Transverse colon (tissue), 4 donors: Measurements from ENCODE around the gene ABT1. TPM values are rescaled to one million over a fixed set of nuclear protein-coding genes. Genes with fewer than 3 reads are reported as not detected.

Experiments
- DNase-seq: peaks from one replicate; pipeline ENCODE4 v3.0.0-alpha.2; 2019
- H3K27ac ChIP-seq, 4 donors: fragments of 200-600 bp; sonication (generic); 2 replicates each; pipeline ENCODE4 v1.5.1; 2016 to 2018; ENCODE audit warnings: inconsistent platforms in 4 of 4
- H3K27me3 ChIP-seq: fragments of 200-600 bp; sonication (generic); 2 replicates; pipeline ENCODE4 v1.5.1; 2017; ENCODE audit warnings: inconsistent platforms
- H3K36me3 ChIP-seq, 4 donors: fragments of 200-600 bp; sonication (generic); 2 replicates each; pipeline ENCODE4 v1.5.1; 2017 to 2019; ENCODE audit warnings: inconsistent platforms in 4 of 4
- H3K4me1 ChIP-seq, 4 donors: fragments of 200-600 bp; sonication (generic); 2 replicates each; pipeline ENCODE4 v1.5.1; 2017 to 2020; ENCODE audit warnings: inconsistent platforms in 4 of 4
- H3K4me3 ChIP-seq, 4 donors: fragments of 200-600 bp; sonication (generic); 1 replicate in 1 of 4; 2 replicates in 3 of 4; pipeline versions ENCODE4 v1.5.1 to v1.6.1; 2017 to 2019; ENCODE audit warnings: inconsistent platforms in 4 of 4
- H3K9me3 ChIP-seq, 2 donors: fragments of 200-600 bp; sonication (generic); 2 replicates each; pipeline ENCODE4 v1.5.1; 2017 to 2019; ENCODE audit warnings: inconsistent platforms in 2 of 2
- CTCF ChIP-seq, 5 experiments: fragments of 200-600 bp in 3 of 5; fragments of 450-650 bp in 2 of 5; sonication (generic) in 3 of 5; IDR thresholded peaks; 1 replicate in 2 of 5; 2 replicates in 3 of 5; pipeline ENCODE4 v1.5.1; 2016 to 2017; ENCODE audit warnings: antibody characterized with exemption in 5 of 5, inconsistent platforms in 3 of 5, mild to moderate bottlenecking in 2 of 5, moderate library complexity in 1 of 5
- EP300 ChIP-seq: sonication (generic); formaldehyde crosslinking; IDR thresholded peaks from one replicate; pipeline ENCODE4 v1.6.1; 2017; ENCODE audit warnings: antibody characterized with exemption, low read depth
- POLR2A ChIP-seq: fragments of 450-650 bp; IDR thresholded peaks from one replicate; pipeline ENCODE4 v1.6.1; 2016; ENCODE audit warnings: antibody characterized with exemption, mild to moderate bottlenecking, moderate library complexity
- POLR2AphosphoS5 ChIP-seq, 3 donors: sonication (generic); formaldehyde crosslinking; IDR thresholded peaks; one replicate each; pipeline ENCODE4 v1.6.1; 2016; ENCODE audit warnings: antibody characterized with exemption in 3 of 3
- WGBS, 2 donors: methylation state at CpG; one replicate each; pipeline ENCODE4 v1.1.5; 2018; ENCODE audit warnings: low coverage in 1 of 2; 5-methylcytosine and 5-hydroxymethylcytosine counted together
- in situ Hi-C, 4 donors: fragments of 200-750 bp; cut with MboI; loops; one replicate each; pipeline versions ENCODE4 v1.15.0 to v1.15.1; 2017; ENCODE audit warnings: low sequenced_read_pairs in 3 of 4, low pct_ligation_motif_present in 1 of 4, low pct_unique_long_range_greater_than_20kb in 1 of 4
- intact Hi-C: fragments of 100-400 bp; cut with DNase I; formaldehyde crosslinking; loops from one replicate; pipeline ENCODE4 v1.15.1; 2023; ENCODE audit warnings: low total_unique reads
- total RNA-seq, 4 donors: library from RNA; depleted of rRNA; stranded (reverse); fragments of >200 nt; gene quantifications; one replicate each; pipeline ENCODE4 v1.1.0, GENCODE V29; 2016

The ABT1 gene
- total RNA-seq, 4 donors from 2014 or later: 5.6 to 16.5 (median 12.4) TPM

GRCh38 chr6:26552640-26553188 lies 44.0 kb upstream of the ABT1 start:
- WGBS, 2 donors: 27 to 45% methylated on average over 3 to 11 of the region's 11 CpGs
- Histone ChIP-seq H3K4me1 (peaks cover 0 to 36% (median 14%) of the 10 kb centered on the region in 4 donors), H3K4me3 (peak overlapping the region in 3 of 4 donors; percentile 22 to 55 (median 46)), H3K36me3 (no peaks in the 10 kb centered on the region), H3K27ac (peak overlapping the region; percentile 72 to 84 (median 76)), H3K9me3 (no peaks in the 10 kb centered on the region), H3K27me3 (no peaks in the 10 kb centered on the region)
- intact Hi-C loops: loop anchor here (1.0 kb wide), 1 partner anchor 27 kb away; no protein-coding TSS in a partner anchor
- no peak for DNase-seq
- in situ Hi-C loops: no loop called here
- TF ChIP-seq POLR2AphosphoS5 (IDR thresholded peaks at IDR 0.05): no peak
- no peak for TF ChIP-seq CTCF (IDR thresholded peaks at IDR 0.05)
- TF ChIP-seq EP300: no peak
- TF ChIP-seq POLR2A: no peak

GRCh38 chr6:26553264-26553634 lies 43.5 kb upstream of the ABT1 start:
- peak overlapping the region; percentile 22 to 55 (median 38) for H3K4me3 ChIP-seq
- 0 to 1% methylated on average over 13 of the region's 13 CpGs for whole genome bisulfite sequencing, 2 donors
- in situ Hi-C loops: no loop called here

GRCh38 chr6:26553635-26554446 lies 42.9 kb upstream of the ABT1 start:
- TF ChIP-seq CTCF (IDR thresholded peaks at IDR 0.05) (no peak), EP300 (no peak), POLR2AphosphoS5 (IDR thresholded peaks at IDR 0.05) (peak in 1 of 3 donors; percentile 23), POLR2A (no peak)
- peak; percentile 82 for DNase-seq
- H3K36me3 ChIP-seq: no peaks in the 10 kb centered on the region
- H3K4me1 ChIP-seq: peaks cover 0 to 36% (median 14%) of the 10 kb centered on the region in 4 donors
- H3K27me3 ChIP-seq: no peaks in the 10 kb centered on the region
- peak overlapping the region; percentile 22 to 55 (median 38) for H3K4me3 ChIP-seq
- intact Hi-C loops (loop anchor here (1.0 kb wide), 1 partner anchor 29 kb away; no protein-coding TSS in a partner anchor), in situ Hi-C loops (no loop called here)
- H3K9me3 ChIP-seq: no peaks in the 10 kb centered on the region
- peak overlapping the region; percentile 72 to 84 (median 76) for H3K27ac ChIP-seq
- 0% methylated on average over 12 to 19 of the region's 19 CpGs for WGBS, 2 donors

More at GRCh38 chr6:26553264-26553634, 43.5 kb upstream of the ABT1 start:
- H3K27me3 ChIP-seq: no peaks in the 10 kb centered on the region
- no peaks in the 10 kb centered on the region for H3K9me3 ChIP-seq
- H3K36me3 ChIP-seq: no peaks in the 10 kb centered on the region
- intact Hi-C loops: loop anchor here (1.0 kb wide), 1 partner anchor 28 kb away; no protein-coding TSS in a partner anchor
- peak; percentile 79 for DNase-seq
- peaks cover 0 to 36% (median 14%) of the 10 kb centered on the region in 4 donors for H3K4me1 ChIP-seq
- H3K27ac ChIP-seq: peak overlapping the region; percentile 72 to 84 (median 76)
- no peak for TF ChIP-seq EP300
- TF ChIP-seq POLR2A: no peak
- TF ChIP-seq POLR2AphosphoS5 (IDR thresholded peaks at IDR 0.05): no peak
- TF ChIP-seq CTCF (IDR thresholded peaks at IDR 0.05): no peak

GRCh38 chr6:26554447-26554696 lies 42.4 kb upstream of the ABT1 start:
- no peak for TF ChIP-seq CTCF (IDR thresholded peaks at IDR 0.05)
- TF ChIP-seq EP300: no peak
- no peak for TF ChIP-seq POLR2A
- no peak for TF ChIP-seq POLR2AphosphoS5 (IDR thresholded peaks at IDR 0.05)
- Histone ChIP-seq H3K4me1 (peaks cover 0 to 36% (median 14%) of the 10 kb centered on the region in 4 donors), H3K27me3 (no peaks in the 10 kb centered on the region), H3K27ac (peak overlapping the region; percentile 72 to 84 (median 76)), H3K36me3 (no peaks in the 10 kb centered on the region), H3K4me3 (peak overlapping the region in 2 of 4 donors; percentile 46 to 55), H3K9me3 (no peaks in the 10 kb centered on the region)
- 17 to 30% methylated on average over 1 of the region's 1 CpG for WGBS, 2 donors
- DNase-seq: no peak
- in situ Hi-C loops: no loop called here
- intact Hi-C loops: no loop called here
